GM19438 (cell line): ENCODE data around the gene CEACAM21.
A peak's percentile ranks its signal among the peaks of the same experiment; 100 is the strongest.

ENCODE experiments used
- ATAC-seq: cut with Tn5 transposase; IDR thresholded peaks from one replicate; pipeline ENCODE4 v1.9.1; 2021; ENCODE audit warnings: low read depth; ENCODE audit not compliant: unreplicated experiment

CEACAM21 gene

DNA sequence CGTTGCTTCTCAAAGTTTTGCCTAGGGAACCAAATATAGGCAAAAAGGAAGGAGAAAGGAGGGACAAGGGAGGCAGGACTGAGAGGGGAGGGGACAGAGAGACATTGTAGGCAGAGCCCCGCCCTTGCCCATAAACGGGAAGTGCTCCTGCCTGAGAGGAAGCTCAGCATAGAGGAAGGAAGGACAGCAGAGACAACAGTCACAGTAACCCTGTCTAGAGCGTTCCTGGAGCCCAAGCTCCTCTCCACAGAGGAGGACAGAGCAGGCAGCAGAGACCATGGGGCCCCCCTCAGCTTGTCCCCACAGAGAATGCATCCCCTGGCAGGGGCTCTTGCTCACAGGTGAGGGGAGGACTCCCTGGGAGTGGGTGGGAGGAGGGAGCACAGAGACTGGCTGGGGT lies at the start of gene CEACAM21:
Gene CEACAM21, plus strand, starts transcription at position 169 of the 400 bp plus-strand sequence. Its CDS starts 109 bp downstream, at position 278.
- ATAC-seq = peak; percentile 80

GRCh38 chr19:41527089-41527488 lies 48.9 kb upstream of the CEACAM21 start:
- ATAC-seq = no peak

DNA sequence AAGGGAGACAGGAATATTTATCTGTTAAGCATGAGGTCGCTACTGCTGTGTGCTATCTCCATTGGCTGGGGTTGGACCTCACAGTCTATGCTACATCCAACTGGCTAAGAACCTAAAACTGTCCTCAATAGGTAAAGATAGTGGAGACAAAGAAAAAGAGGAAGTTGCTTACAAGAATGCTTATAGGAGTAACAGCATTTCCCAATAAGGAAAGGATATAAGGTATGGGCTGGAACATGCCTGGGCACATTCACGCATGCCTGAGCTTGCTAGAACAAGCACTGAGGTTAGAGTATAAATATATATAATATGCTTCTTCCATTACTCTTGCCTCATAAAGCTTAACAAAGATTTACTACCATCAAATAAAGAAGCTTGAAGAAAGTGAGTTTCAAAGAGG lies 47.9 kb upstream of the CEACAM21 start:
- ATAC-seq = no peak

DNA sequence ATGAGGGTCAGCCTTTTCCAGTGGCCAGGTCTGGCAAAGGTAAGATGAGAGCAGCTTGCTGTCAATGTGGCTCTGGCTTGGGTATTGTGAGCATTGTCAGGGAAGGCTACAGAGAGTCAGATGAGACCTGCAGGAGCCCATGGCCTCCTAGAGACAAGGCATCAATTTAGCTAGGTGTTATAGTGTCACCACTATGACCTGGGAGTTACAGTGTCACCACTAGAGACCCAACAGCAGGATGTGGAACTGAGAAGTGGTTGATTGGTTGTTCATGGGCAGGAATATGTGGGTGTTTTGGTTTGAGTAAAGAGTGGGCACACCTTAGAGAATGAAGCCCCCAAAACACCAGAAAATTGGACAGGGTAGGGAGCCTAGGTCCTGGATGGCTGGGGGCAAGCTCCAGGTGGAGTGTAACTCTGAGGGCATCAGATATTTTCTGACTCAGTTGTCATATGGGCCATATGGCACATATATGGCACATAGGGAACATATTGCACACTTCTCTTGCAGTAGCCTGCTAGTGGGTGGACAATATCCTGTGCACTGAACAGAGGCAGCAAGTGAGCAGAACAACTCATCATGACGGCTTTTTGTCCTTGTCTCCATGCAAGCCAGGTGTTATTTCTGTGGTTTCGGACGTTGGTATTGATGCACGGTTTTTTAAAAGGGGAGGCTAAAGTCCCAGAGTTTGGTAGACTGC lies 46.3 kb upstream of the CEACAM21 start:
- no peak for ATAC-seq

- no peak for ATAC-seq
Observed at GRCh38 chr19:41530184-41530534, 45.8 kb upstream of the CEACAM21 start.

- ATAC-seq = no peak
Observed at GRCh38 chr19:41530761-41531301, 45.1 kb upstream of the CEACAM21 start.

DNA sequence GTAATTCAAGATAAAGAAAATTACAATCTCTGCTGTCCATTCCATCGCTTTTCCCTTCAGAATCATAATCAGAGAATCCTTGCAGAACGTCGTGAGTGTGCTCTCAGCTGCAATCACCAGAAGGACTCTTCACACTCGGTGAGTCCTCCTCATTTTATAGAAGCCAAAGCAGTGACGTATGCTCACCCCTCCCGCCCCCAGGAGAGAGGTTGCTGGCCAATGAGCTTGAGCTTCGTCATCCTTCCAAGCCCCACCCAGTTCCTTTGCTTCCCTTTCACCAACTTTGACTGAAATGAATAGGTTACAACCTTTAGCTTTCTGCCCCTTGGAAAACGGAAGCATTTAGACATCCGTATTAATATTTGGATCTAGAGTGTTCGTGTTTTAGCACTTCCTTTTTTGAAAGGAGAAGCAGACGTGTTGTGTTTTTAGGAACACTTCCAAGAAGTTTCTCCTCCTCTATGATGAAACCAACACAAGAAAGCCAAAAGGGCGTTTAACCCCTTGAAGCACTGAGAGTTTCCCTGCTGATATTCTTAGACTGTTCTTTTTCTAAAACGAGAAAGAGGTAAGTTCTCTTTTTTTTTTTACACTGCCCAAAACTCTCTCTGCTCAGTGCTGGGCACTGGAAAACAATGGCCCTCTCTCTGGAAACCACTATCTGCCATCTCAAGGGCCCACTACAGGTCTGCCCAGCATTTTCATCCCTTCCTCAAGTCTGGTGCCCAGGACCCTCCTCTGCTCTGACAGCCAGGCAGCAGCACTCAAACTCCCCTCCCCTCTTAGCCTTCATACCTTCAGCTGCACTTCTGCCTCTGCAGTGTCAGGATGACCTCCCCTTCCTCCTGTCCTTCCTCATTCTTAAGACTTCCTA lies 44.3 kb upstream of the CEACAM21 start:
- ATAC-seq = no peak

GRCh38 chr19:41532526-41532925 lies 43.4 kb upstream of the CEACAM21 start:
- ATAC-seq = no peak

DNA sequence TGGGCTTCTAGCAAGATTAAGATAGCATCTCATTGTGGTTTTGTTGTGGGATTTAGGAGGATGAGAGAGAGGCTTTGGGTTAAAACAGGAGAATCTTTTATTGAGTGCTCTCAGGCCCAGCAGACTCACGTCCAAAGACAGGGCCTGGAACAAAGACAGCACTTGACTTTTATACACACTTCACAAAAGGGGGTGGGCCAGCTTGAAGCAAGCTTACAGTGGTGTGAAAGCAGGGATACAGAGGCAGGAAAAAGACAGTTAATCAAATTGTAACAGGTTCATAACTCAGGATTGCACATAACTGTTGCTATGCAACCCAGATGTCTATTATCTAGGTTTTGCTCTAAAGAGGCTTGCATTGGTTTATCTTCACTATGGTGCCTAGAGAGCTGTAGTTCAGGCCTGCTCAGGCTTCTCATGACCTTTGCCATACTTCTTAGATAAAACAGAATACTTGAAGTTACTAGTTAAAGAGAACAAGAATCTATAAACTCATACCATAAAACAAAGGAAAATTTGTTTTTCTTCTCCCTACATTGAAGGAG lies 42.2 kb upstream of the CEACAM21 start:
- ATAC-seq = no peak

GRCh38 chr19:41535029-41535622 lies 40.8 kb upstream of the CEACAM21 start:
- ATAC-seq = peak; percentile 68

GRCh38 chr19:41537789-41538188 lies 38.2 kb upstream of the CEACAM21 start:
- ATAC-seq = no peak

DNA sequence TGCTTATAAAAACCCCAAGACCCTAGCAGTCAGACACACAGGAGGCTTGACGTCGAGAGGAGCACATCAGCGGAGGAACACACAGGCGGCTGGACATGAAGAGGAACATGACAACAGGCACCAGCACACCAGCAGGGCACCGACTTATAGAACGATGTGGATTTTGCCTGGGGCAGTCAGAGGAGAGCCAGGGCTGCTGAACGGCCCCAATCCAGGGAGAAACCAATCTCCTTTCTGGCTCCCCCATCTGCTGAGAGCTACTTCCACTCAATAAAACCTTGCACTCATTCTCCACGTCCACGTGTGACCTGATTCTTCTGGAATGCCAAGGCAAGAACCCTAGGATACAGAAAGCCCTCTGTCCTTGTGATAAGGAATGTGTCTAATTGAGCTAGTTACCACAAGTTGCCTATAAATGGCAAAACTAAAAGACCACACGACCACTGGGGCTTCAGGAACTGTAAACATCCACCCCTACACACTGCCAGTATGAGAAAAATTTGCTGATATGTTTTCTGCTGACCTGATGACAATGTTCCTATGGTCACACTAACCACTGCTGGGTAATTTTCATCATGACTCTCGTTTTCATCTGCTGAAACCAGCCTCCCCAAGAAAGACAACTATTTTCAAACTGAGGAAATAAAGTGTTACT lies 35.8 kb upstream of the CEACAM21 start:
- ATAC-seq = no peak

- no peak for ATAC-seq
Observed at GRCh38 chr19:41541990-41542584, 33.9 kb upstream of the CEACAM21 start.

DNA sequence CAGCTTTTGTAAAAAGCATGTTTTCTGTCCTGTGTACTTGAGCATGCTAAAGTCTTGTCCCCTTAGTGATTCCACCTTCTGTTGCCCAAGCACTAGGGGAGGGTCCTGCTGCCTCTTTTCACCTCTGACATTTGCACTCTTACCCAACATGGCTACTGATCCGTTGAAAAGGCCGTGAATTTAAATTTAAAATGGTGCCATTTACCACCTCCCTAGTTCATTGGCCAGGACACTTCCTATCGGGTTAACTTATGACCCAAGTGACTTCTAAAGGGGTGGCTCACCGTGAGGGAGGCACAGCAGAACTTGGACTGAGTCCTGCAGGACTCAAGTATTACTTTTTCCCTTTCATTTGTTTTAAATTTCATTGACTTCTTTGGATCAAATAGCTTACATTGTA lies 33.3 kb upstream of the CEACAM21 start:
- ATAC-seq = no peak

- ATAC-seq = no peak
Observed at GRCh38 chr19:41543582-41543981, 32.4 kb upstream of the CEACAM21 start.

GRCh38 chr19:41545547-41545946 lies 30.4 kb upstream of the CEACAM21 start:
- ATAC-seq = no peak

DNA sequence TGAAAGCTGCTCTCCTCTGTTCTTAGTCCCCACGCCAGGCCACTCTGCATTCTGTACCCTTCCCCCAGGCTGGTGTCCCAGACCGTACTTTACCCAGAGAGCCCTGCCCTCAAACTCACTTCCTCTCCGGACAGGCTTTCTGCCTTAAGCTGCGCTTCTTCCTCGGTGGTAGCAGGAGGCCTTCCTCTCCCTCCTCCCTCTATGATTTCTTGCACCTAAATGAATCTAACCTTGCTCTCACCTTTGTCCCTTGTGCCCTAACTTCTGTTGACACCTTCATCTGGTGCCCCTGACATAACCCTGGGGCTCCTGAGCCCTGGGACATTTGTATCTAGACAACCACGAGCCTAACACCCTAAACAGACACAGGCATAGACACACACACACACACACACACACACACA lies 29.6 kb upstream of the CEACAM21 start:
- ATAC-seq = peak; percentile 52

GRCh38 chr19:41546961-41547360 lies 29.0 kb upstream of the CEACAM21 start:
- ATAC-seq = no peak

GRCh38 chr19:41547569-41547968 lies 28.4 kb upstream of the CEACAM21 start:
- ATAC-seq = no peak

- no peak for ATAC-seq
Observed at GRCh38 chr19:41548047-41548446, 27.9 kb upstream of the CEACAM21 start.
